Adipocyte (in vitro differentiated cells): ENCODE measurements around the gene CTNNA1.

ENCODE experiments used
- DNase-seq: peaks from one replicate; pipeline ENCODE4 v3.0.0-alpha.2; 2015; ENCODE audit warnings: low read depth
- H3K27me3 ChIP-seq: replicated peaks from 2 replicates; pipeline ENCODE4 v1.7.0; 2013; ENCODE audit warnings: mild to moderate bottlenecking, low read length, moderate library complexity; ENCODE audit not compliant: control insufficient read depth, insufficient read depth
- H3K36me3 ChIP-seq: 2 replicates; pipeline ENCODE4 v1.7.0; 2013; ENCODE audit warnings: low read length, mild to moderate bottlenecking, moderate library complexity; ENCODE audit not compliant: control insufficient read depth, insufficient read depth, severe bottlenecking
- H3K4me1 ChIP-seq: 2 replicates; pipeline ENCODE4 v1.7.0; 2013; ENCODE audit warnings: mild to moderate bottlenecking, low read length, moderate library complexity; ENCODE audit not compliant: control insufficient read depth, insufficient read depth
- H3K4me3 ChIP-seq: 2 replicates; pipeline ENCODE4 v1.7.0; 2013; ENCODE audit warnings: mild to moderate bottlenecking, low read length, moderate library complexity
- H3K9ac ChIP-seq: 2 replicates; pipeline ENCODE4 v1.7.0; 2013; ENCODE audit warnings: mild to moderate bottlenecking, low read length, moderate library complexity
- H3K9me3 ChIP-seq: 2 replicates; pipeline ENCODE4 v1.7.0; 2013; ENCODE audit warnings: mild to moderate bottlenecking, low read length, moderate library complexity; ENCODE audit not compliant: control insufficient read depth

The CTNNA1 gene

DNA sequence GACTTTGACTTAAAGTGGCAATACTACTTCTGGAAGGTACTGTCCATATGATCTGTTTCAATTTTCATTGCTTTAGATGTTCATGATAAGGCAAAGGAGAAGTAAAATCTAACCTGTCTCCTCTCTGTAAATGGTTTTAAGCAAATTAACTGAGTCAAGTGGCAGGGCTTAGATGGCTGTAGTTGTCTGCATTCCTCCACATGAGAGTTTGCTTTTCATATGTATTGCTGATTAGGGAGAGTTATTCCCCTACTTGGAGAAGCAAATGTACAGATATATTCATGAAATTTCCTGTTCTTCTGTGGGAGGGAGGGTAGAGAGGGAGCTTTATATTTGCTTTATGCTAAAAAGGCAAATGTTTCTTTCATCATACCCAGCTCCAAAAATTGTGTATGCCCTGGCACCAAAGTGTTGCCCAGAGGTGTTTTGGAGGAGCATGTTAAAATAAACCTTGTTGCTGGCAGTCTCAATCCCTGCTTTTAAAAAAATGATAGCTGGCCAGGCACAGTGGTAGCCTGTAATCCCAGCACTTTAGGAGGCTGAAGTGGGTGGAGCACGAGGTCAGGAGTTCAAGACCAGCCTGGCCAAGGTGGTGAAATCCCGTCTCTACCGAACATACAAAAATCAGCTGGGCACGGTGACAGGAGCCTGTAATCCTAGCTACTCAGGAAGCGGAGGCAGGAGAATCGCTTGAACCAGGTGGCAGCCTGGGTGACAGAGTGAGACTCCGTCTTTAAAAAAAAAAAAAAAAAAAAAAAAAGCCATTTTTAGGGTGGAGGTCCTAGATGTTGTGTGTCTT is 125.4 kb downstream of the CTNNA1 start:
- no peaks in the 10 kb centered on the region for H3K9me3 ChIP-seq
- H3K36me3 ChIP-seq: no peaks in the 10 kb centered on the region
- H3K9ac ChIP-seq: no peak overlapping the region
- DNase-seq: no peak
- H3K4me3 ChIP-seq: no peak overlapping the region
- H3K4me1 ChIP-seq: no peaks in the 10 kb centered on the region
- no peaks in the 10 kb centered on the region for H3K27me3 ChIP-seq

DNA sequence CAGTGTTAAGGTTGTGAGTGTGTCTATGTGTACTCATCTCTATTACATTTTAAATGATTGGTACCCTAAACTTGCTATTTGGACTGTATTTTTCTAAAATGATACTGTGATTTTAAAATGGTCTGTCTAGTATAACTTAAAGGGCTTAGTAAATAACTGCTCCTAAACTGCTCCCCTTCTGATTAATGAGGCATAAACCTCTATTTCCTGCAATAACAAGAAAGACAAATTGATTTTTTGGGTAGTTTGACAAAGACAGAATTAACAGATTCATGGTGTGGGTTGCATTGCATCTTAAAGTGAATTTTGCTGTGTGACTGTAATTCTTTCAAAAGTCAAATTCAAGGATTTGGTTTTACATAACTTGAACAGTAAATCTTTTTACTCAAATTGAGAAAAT is 130.0 kb downstream of the CTNNA1 start:
- no peaks in the 10 kb centered on the region for H3K9me3 ChIP-seq
- H3K27me3 ChIP-seq: no peaks in the 10 kb centered on the region
- H3K36me3 ChIP-seq: peaks cover 22% of the 10 kb centered on the region
- no peak overlapping the region for H3K4me3 ChIP-seq
- H3K9ac ChIP-seq: no peak overlapping the region
- no peaks in the 10 kb centered on the region for H3K4me1 ChIP-seq
- no peak for DNase-seq

DNA sequence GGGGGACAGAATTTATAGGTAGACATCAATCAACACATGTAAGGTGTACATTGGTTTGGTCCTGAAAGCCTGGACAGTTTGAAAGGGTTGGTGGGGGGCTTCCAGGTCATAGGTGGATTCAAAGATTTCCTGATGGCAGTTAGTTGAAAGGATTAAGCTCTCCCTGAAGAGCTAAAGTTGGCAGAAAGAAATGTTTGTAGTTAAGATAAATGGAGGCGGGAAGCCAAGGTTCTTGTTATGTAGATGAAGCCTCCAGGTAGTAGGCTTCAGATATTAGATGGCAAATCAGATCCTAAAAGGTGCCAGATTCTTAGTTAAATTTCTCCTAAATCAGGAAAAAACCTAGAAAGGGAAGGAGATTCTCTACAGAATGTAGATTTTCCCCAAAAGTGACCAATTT is 130.9 kb downstream of the CTNNA1 start:
- Histone ChIP-seq H3K36me3 (peaks cover 30% of the 10 kb centered on the region), H3K4me1 (no peaks in the 10 kb centered on the region), H3K27me3 (no peaks in the 10 kb centered on the region), H3K9me3 (no peaks in the 10 kb centered on the region), H3K9ac (no peak overlapping the region), H3K4me3 (no peak overlapping the region)
- DNase-seq: no peak

GRCh38 chr5:138884554-138884953 is 131.3 kb downstream of the CTNNA1 start:
- Histone ChIP-seq H3K4me3 (no peak overlapping the region), H3K9me3 (no peaks in the 10 kb centered on the region), H3K9ac (no peak overlapping the region), H3K4me1 (no peaks in the 10 kb centered on the region), H3K36me3 (peaks cover 34% of the 10 kb centered on the region), H3K27me3 (no peaks in the 10 kb centered on the region)
- DNase-seq: no peak

GRCh38 chr5:138889994-138890393 is 136.8 kb downstream of the CTNNA1 start:
- Histone ChIP-seq H3K4me3 (no peak overlapping the region), H3K27me3 (no peaks in the 10 kb centered on the region), H3K9me3 (no peaks in the 10 kb centered on the region), H3K9ac (no peak overlapping the region), H3K36me3 (peaks cover 57% of the 10 kb centered on the region), H3K4me1 (no peaks in the 10 kb centered on the region)
- DNase-seq: no peak

- Histone ChIP-seq H3K36me3 (peaks cover 60% of the 10 kb centered on the region), H3K4me1 (no peaks in the 10 kb centered on the region), H3K4me3 (no peak overlapping the region), H3K9me3 (no peaks in the 10 kb centered on the region), H3K9ac (no peak overlapping the region), H3K27me3 (no peaks in the 10 kb centered on the region)
- no peak for DNase-seq
Measured at GRCh38 chr5:138890644-138891043, 137.4 kb downstream of the CTNNA1 start.

DNA sequence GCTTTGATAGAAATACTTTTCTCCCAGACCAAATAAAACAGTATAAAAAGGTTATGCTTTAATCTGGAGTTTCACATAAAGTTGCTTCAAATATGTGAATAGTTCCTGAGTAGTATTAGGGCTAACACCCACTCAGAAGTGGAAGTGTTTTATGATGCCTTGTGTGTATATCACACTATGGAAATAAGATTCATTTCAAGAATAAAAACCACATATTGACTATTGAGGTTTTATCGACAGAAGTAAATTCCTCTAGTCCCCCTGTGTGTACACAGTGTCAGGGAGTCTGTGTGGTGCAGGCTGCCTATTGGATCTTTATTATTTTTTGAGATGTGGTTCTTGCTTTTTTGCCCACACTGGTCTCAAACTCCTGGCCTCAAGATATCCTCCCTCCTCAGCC is 142.7 kb downstream of the CTNNA1 start:
- H3K27me3 ChIP-seq: no peaks in the 10 kb centered on the region
- H3K36me3 ChIP-seq: peaks cover 24% of the 10 kb centered on the region
- H3K9ac ChIP-seq: no peak overlapping the region
- H3K4me3 ChIP-seq: no peak overlapping the region
- DNase-seq: no peak
- no peaks in the 10 kb centered on the region for H3K9me3 ChIP-seq
- no peaks in the 10 kb centered on the region for H3K4me1 ChIP-seq

GRCh38 chr5:138898299-138898698 is 145.1 kb downstream of the CTNNA1 start:
- Histone ChIP-seq H3K4me3 (no peak overlapping the region), H3K9me3 (no peaks in the 10 kb centered on the region), H3K27me3 (no peaks in the 10 kb centered on the region), H3K36me3 (peaks cover 32% of the 10 kb centered on the region), H3K9ac (no peak overlapping the region), H3K4me1 (peaks cover 9% of the 10 kb centered on the region)
- no peak for DNase-seq

DNA sequence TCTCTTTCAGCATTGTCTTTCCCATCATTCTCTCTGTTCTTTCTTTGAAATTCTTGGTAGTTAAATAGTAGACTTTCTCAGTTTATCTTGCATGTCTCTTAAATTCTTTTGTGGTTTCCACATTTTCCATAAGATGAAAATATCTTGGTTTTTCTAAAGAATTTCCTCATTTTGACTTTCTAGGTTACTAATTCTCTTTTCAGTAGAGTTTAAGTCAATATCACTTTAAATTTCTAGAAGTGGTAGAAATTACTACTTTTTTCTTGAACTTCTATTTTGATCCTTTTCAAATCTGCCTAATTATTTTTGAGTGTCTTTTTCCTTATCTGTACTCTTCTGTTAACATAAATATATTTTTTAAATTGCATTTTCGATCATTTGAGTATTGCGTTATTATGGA is 145.5 kb downstream of the CTNNA1 start:
- Histone ChIP-seq H3K9ac (no peak overlapping the region), H3K4me3 (no peak overlapping the region), H3K27me3 (no peaks in the 10 kb centered on the region), H3K4me1 (peaks cover 11% of the 10 kb centered on the region), H3K36me3 (peaks cover 36% of the 10 kb centered on the region), H3K9me3 (no peaks in the 10 kb centered on the region)
- no peak for DNase-seq

DNA sequence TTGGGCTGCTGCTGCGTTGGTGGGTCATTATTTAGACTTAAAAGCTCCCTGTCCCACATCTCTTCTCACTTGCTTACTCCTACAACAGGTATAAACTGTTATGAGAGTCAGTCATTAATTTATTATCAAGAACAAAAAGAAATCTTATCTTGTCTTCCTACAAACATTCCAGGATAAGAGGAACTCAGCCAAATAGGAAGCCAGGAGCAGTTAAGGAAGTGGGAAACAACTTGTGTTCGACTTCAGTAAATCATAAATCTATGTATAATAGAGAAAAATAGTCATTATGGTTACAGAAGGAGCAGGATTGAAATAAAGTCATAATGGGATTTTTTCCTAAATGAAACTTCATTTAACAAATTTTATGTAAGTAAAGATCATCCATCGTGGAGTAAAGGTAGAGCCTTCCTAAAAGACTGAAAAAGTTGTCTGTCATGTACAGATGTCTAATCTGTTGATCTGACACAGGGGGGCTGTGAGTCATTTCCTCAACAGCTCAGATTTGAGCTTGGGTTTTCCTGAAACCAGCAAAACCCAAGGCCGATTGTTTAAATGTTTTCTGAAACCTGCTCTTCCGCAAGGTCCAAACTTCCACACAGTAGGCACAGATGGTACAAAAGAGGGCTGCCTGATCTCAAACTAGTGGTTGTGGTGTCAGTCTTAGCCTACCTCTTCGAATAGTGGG is 147.2 kb downstream of the CTNNA1 start:
- H3K4me1 ChIP-seq: peaks cover 11% of the 10 kb centered on the region

GRCh38 chr5:138901716-138902115 is 148.5 kb downstream of the CTNNA1 start:
- peaks cover 11% of the 10 kb centered on the region for H3K4me1 ChIP-seq
- H3K27me3 ChIP-seq: no peaks in the 10 kb centered on the region
- H3K9me3 ChIP-seq: no peaks in the 10 kb centered on the region
- H3K4me3 ChIP-seq: no peak overlapping the region
- H3K9ac ChIP-seq: no peak overlapping the region
- no peak for DNase-seq
- peaks cover 54% of the 10 kb centered on the region for H3K36me3 ChIP-seq

More for the DNA sequence above, 147.2 kb downstream of the CTNNA1 start:
- H3K4me3 ChIP-seq: no peak overlapping the region
- peaks cover 45% of the 10 kb centered on the region for H3K36me3 ChIP-seq
- H3K9ac ChIP-seq: no peak overlapping the region
- peak; percentile 27 for DNase-seq
- H3K27me3 ChIP-seq: no peaks in the 10 kb centered on the region
- H3K9me3 ChIP-seq: no peaks in the 10 kb centered on the region
